ENCODE results near the gene PRIM2. TPM values are rescaled to one million over a fixed set of nuclear protein-coding genes. Genes with fewer than 3 reads are reported as not detected.
"Not testable (repeated sequence)": the region's sequence is repeated elsewhere in the genome, so short reads cannot be mapped to it uniquely, and the experiment has no call there.

PRIM2 gene
- total RNA-seq, 1 donor from 2014 or later, result 3.1 TPM

GRCh38 chr6:57618959-57619358 lies 301.5 kb downstream of the PRIM2 start:
- ATAC-seq (ENCODE audit: poor library complexity); intact Hi-C loops (cut with DNase I); DNase-seq: not testable (repeated sequence)

GRCh38 chr6:57631773-57632172 lies 314.3 kb downstream of the PRIM2 start:
- not testable (repeated sequence) for ATAC-seq (ENCODE audit: poor library complexity); DNase-seq

GRCh38 chr6:57658526-57658925 lies 341.1 kb downstream of the PRIM2 start:
- ATAC-seq (ENCODE audit: poor library complexity); intact Hi-C loops (cut with DNase I); DNase-seq: not testable (repeated sequence)

More at GRCh38 chr6:57631773-57632172, 314.3 kb downstream of the PRIM2 start:
- intact Hi-C loops (cut with DNase I), result not testable (repeated sequence)

- ATAC-seq (ENCODE audit: poor library complexity); DNase-seq; intact Hi-C loops (cut with DNase I): not testable (repeated sequence)
Observed at GRCh38 chr6:57659794-57660193, 342.4 kb downstream of the PRIM2 start.

- intact Hi-C loops (cut with DNase I); ATAC-seq (ENCODE audit: poor library complexity); DNase-seq: not testable (repeated sequence)
Observed at GRCh38 chr6:57660940-57661339, 343.5 kb downstream of the PRIM2 start.

GRCh38 chr6:57668108-57668507 lies 350.7 kb downstream of the PRIM2 start:
- intact Hi-C loops (cut with DNase I), result not testable (repeated sequence)

GRCh38 chr6:57671237-57671636 lies 353.8 kb downstream of the PRIM2 start:
- ATAC-seq (ENCODE audit: poor library complexity); intact Hi-C loops (cut with DNase I); DNase-seq: not testable (repeated sequence)

More at GRCh38 chr6:57668108-57668507, 350.7 kb downstream of the PRIM2 start:
- not testable (repeated sequence) for DNase-seq; ATAC-seq (ENCODE audit: poor library complexity)

- ATAC-seq (ENCODE audit: poor library complexity); DNase-seq; intact Hi-C loops (cut with DNase I): not testable (repeated sequence)
Observed at GRCh38 chr6:57671937-57672627, 354.7 kb downstream of the PRIM2 start.

GRCh38 chr6:57673281-57673680 lies 355.9 kb downstream of the PRIM2 start:
- intact Hi-C loops (cut with DNase I); DNase-seq; ATAC-seq (ENCODE audit: poor library complexity): not testable (repeated sequence)

- intact Hi-C loops (cut with DNase I); DNase-seq; ATAC-seq (ENCODE audit: poor library complexity): not testable (repeated sequence)
Observed at GRCh38 chr6:57675386-57675785, 358.0 kb downstream of the PRIM2 start.

- intact Hi-C loops (cut with DNase I); ATAC-seq (ENCODE audit: poor library complexity); DNase-seq: not testable (repeated sequence)
Observed at GRCh38 chr6:57696382-57696781, 379.0 kb downstream of the PRIM2 start.

Small RNAs within 50 kb of the gene (microRNA-seq; reads per million reads assigned to microRNA genes)
- not detected for gene MIR548U

Other genes with a start within 250 kb of the PRIM2 start
- gene ZNF451, start 227.4 kb upstream of the PRIM2 start, total RNA-seq, result 17.2 TPM
- 12.7 TPM for gene BAG2, start 145.3 kb upstream of the PRIM2 start, total RNA-seq
- gene RAB23, start 95.3 kb upstream of the PRIM2 start, total RNA-seq, result 10.8 TPM

Measured in Right ventricle myocardium superior (tissue), 1 donor.